ENCODE measurements around the gene TCEAL9.
"Not testable (repeated sequence)": the region's sequence is repeated elsewhere in the genome, so short reads cannot be mapped to it uniquely, and the experiment has no call there.

TCEAL9 gene

GRCh38 chrX:103376118-103376978, 20.0 kb downstream of the TCEAL9 start, which contains the start of gene BEX3:
BEX3 (plus strand) TSS chrX:103376538; CDS start chrX:103377522, 984 bp downstream.
- peak; percentile 39 for DNase-seq

GRCh38 chrX:103376979-103377324, 20.6 kb downstream of the TCEAL9 start:
- DNase-seq: peak; percentile 3

GRCh38 chrX:103378990-103379389, 22.7 kb downstream of the TCEAL9 start:
- DNase-seq: no peak

- DNase-seq: no peak
These were observed 26.6 kb downstream of the TCEAL9 start for GRCh38 chrX:103382877-103383276.

GRCh38 chrX:103384672-103385071, 28.4 kb downstream of the TCEAL9 start:
- DNase-seq: no peak

- not testable (repeated sequence) for DNase-seq
These were observed 29.1 kb downstream of the TCEAL9 start for GRCh38 chrX:103385283-103385830.

GRCh38 chrX:103386332-103386731, 30.0 kb downstream of the TCEAL9 start:
- no peak for DNase-seq

GRCh38 chrX:103393487-103393886, 37.2 kb downstream of the TCEAL9 start:
- no peak for DNase-seq

GRCh38 chrX:103396186-103396585, 39.9 kb downstream of the TCEAL9 start:
- no peak for DNase-seq

GRCh38 chrX:103396660-103397059, 40.4 kb downstream of the TCEAL9 start:
- DNase-seq: no peak

GRCh38 chrX:103397707-103398106, 41.4 kb downstream of the TCEAL9 start:
- no peak for DNase-seq

- DNase-seq: no peak
These were observed 42.1 kb downstream of the TCEAL9 start for GRCh38 chrX:103398421-103398864.

GRCh38 chrX:103399744-103400143, 43.4 kb downstream of the TCEAL9 start:
- DNase-seq: no peak

GRCh38 chrX:103400931-103401330, 44.6 kb downstream of the TCEAL9 start:
- DNase-seq: no peak

GRCh38 chrX:103404231-103405008, 48.1 kb downstream of the TCEAL9 start:
- DNase-seq: peak; percentile 1

- no peak for DNase-seq
These were observed 48.7 kb downstream of the TCEAL9 start for GRCh38 chrX:103405009-103405333.

- no peak for DNase-seq
These were observed 50.0 kb downstream of the TCEAL9 start for GRCh38 chrX:103406256-103406655.

GRCh38 chrX:103407776-103408175, 51.5 kb downstream of the TCEAL9 start:
- DNase-seq: no peak

Data from NCI-H446 treated with DMSO at 0.1 percent for 48 hours (cell line).